ENCODE measurements around the gene AMPD2.

- TF ChIP-seq, protein P1, sequence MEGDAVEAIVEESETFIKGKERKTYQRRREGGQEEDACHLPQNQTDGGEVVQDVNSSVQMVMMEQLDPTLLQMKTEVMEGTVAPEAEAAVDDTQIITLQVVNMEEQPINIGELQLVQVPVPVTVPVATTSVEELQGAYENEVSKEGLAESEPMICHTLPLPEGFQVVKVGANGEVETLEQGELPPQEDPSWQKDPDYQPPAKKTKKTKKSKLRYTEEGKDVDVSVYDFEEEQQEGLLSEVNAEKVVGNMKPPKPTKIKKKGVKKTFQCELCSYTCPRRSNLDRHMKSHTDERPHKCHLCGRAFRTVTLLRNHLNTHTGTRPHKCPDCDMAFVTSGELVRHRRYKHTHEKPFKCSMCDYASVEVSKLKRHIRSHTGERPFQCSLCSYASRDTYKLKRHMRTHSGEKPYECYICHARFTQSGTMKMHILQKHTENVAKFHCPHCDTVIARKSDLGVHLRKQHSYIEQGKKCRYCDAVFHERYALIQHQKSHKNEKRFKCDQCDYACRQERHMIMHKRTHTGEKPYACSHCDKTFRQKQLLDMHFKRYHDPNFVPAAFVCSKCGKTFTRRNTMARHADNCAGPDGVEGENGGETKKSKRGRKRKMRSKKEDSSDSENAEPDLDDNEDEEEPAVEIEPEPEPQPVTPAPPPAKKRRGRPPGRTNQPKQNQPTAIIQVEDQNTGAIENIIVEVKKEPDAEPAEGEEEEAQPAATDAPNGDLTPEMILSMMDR (IDR thresholded peaks at IDR 0.05 in 2 of 3, conservative IDR thresholded peaks at IDR 0.05 in 1 of 3; ENCODE audit: borderline replicate concordance in 1 of 3, insufficient read depth in 1 of 3, low read depth in 2 of 3, low read length in 2 of 3): no peak
- no peak for TF ChIP-seq SRF (IDR thresholded peaks at IDR 0.05; ENCODE audit: low read depth)
- TF ChIP-seq POLR2A (IDR thresholded peaks at IDR 0.05; ENCODE audit: borderline replicate concordance, extremely low read depth, insufficient read depth, insufficient read length): no peak
- no peak for TF ChIP-seq RAD21 (IDR thresholded peaks at IDR 0.05; ENCODE audit: low read depth)
- no peak for TF ChIP-seq ZBTB33 (IDR thresholded peaks at IDR 0.05; ENCODE audit: extremely low read depth, insufficient replicate concordance, low read length)
- TF ChIP-seq CEBPB (IDR thresholded peaks at IDR 0.05; ENCODE audit: low read depth): no peak
- TF ChIP-seq ELF1 (IDR thresholded peaks at IDR 0.05; ENCODE audit: borderline replicate concordance, low read depth): no peak
- no peak for TF ChIP-seq POLR2AphosphoS5 (IDR thresholded peaks at IDR 0.05; ENCODE audit: low read depth, low read length)
- TF ChIP-seq EZH2 (IDR thresholded peaks at IDR 0.05): no peak
- no peak for TF ChIP-seq SIN3A (IDR thresholded peaks at IDR 0.05; ENCODE audit: low read depth)
- TF ChIP-seq, protein P2, sequence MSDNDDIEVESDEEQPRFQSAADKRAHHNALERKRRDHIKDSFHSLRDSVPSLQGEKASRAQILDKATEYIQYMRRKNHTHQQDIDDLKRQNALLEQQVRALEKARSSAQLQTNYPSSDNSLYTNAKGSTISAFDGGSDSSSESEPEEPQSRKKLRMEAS (IDR thresholded peaks at IDR 0.05): no peak
Measured at GRCh38 chr1:109570414-109570813, 49.2 kb upstream of the AMPD2 start.
